Measurements from ENCODE around the gene SCYL1. TPM values are rescaled to one million over a fixed set of nuclear protein-coding genes. Genes with fewer than 3 reads are reported as not detected.

The SCYL1 gene
- total RNA-seq, 2 experiments from 2014 or later = 56.9 to 58.5 TPM

DNA sequence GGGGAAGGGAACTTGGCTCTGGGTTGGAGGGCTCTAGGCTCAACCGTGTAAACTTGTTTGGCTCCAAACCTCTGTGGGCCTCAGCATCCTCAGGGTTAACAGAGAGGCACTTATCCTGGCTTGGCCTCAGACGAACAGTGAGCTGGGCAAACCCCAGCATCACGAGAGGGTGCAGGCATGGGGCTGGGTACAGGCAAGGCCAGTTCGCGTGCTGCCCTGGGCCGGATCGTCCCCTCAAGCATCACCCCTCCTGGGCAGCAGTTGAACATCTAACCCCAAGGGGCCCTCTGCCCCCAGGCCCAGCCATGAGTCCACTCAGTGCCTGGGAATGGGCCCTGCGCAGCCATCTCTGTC, 52.9 kb downstream of the SCYL1 start:
- peak overlapping the region; percentile 88 for H3K4me3 Mint-ChIP-seq
- DNase-seq = no peak
- H3K9me3 Mint-ChIP-seq = no peaks in the 10 kb centered on the region
- CTCF ChIA-PET = interaction anchor here (0.9 to 5.3 kb wide), 4 partner anchors 10 to 37 kb away, joined by 3 to 60 read pairs (median 10); no protein-coding TSS in a partner anchor
- peaks cover 51% of the 10 kb centered on the region for H3K36me3 Mint-ChIP-seq (ENCODE audit: low read depth)
- H3K27ac Mint-ChIP-seq = peak overlapping the region; percentile 59
- H3K4me1 Mint-ChIP-seq = peaks cover 48% of the 10 kb centered on the region
- POLR2A ChIA-PET = interaction anchor here (0.9 to 5.2 kb wide), 12 partner anchors 10 to 154 kb away, joined by 3 to 96 read pairs (median 10); partner anchors contain the start of genes KCNK7, MALAT1, NEAT1 and PCNX3
- no peaks in the 10 kb centered on the region for H3K27me3 Mint-ChIP-seq

- Mint-ChIP-seq H3K27me3 (no peaks in the 10 kb centered on the region), H3K27ac (peak overlapping the region; percentile 77), H3K4me3 (peak overlapping the region; percentile 88), H3K4me1 (peaks cover 50% of the 10 kb centered on the region), H3K9me3 (no peaks in the 10 kb centered on the region), H3K36me3 (ENCODE audit: low read depth) (peaks cover 53% of the 10 kb centered on the region)
- no peak for DNase-seq
- CTCF ChIA-PET = interaction anchor here (1.1 to 5.3 kb wide), 3 partner anchors 9 to 38 kb away, joined by 3 to 60 read pairs (median 18); no protein-coding TSS in a partner anchor
- POLR2A ChIA-PET = interaction anchor here (1.2 to 5.2 kb wide), 5 partner anchors 10 to 79 kb away, joined by 3 to 96 read pairs (median 29); partner anchors contain the start of genes KCNK7, MALAT1 and PCNX3
Measured at GRCh38 chr11:65578134-65578533, 53.3 kb downstream of the SCYL1 start.

- peak overlapping the region; percentile 88 for H3K4me3 Mint-ChIP-seq
Measured at GRCh38 chr11:65578667-65579066, 53.8 kb downstream of the SCYL1 start.

GRCh38 chr11:65579291-65579690, 54.4 kb downstream of the SCYL1 start:
- H3K4me3 Mint-ChIP-seq = no peak overlapping the region
- H3K9me3 Mint-ChIP-seq = no peaks in the 10 kb centered on the region
- no peak for DNase-seq
- peaks cover 56% of the 10 kb centered on the region for H3K36me3 Mint-ChIP-seq (ENCODE audit: low read depth)
- ChIA-PET CTCF (interaction anchor here (5.3 kb wide), 1 partner anchor 8 kb away, joined by 60 read pairs; no protein-coding TSS in a partner anchor), POLR2A (interaction anchor here (3.2 to 5.2 kb wide), 2 partner anchors 9 to 36 kb away, joined by 18 to 96 read pairs; partner anchors contain the start of gene PCNX3)
- H3K27me3 Mint-ChIP-seq = no peaks in the 10 kb centered on the region
- peaks cover 50% of the 10 kb centered on the region for H3K4me1 Mint-ChIP-seq
- H3K27ac Mint-ChIP-seq = peak overlapping the region; percentile 40

More at GRCh38 chr11:65578667-65579066, 53.8 kb downstream of the SCYL1 start:
- H3K27me3 Mint-ChIP-seq = no peaks in the 10 kb centered on the region
- ChIA-PET POLR2A (interaction anchor here (3.2 to 5.2 kb wide), 2 partner anchors 9 to 37 kb away, joined by 18 to 96 read pairs; partner anchors contain the start of gene PCNX3), CTCF (interaction anchor here (5.3 kb wide), 1 partner anchor 9 kb away, joined by 60 read pairs; no protein-coding TSS in a partner anchor)
- DNase-seq = no peak
- peaks cover 53% of the 10 kb centered on the region for H3K36me3 Mint-ChIP-seq (ENCODE audit: low read depth)
- H3K27ac Mint-ChIP-seq = peak overlapping the region; percentile 77
- H3K4me1 Mint-ChIP-seq = peaks cover 49% of the 10 kb centered on the region
- no peaks in the 10 kb centered on the region for H3K9me3 Mint-ChIP-seq

GRCh38 chr11:65580031-65580692, 55.3 kb downstream of the SCYL1 start:
- DNase-seq = no peak
- Mint-ChIP-seq H3K36me3 (ENCODE audit: low read depth) (peaks cover 52% of the 10 kb centered on the region), H3K4me3 (no peak overlapping the region), H3K4me1 (peaks cover 48% of the 10 kb centered on the region), H3K27me3 (no peaks in the 10 kb centered on the region), H3K27ac (no peak overlapping the region), H3K9me3 (no peaks in the 10 kb centered on the region)
- CTCF ChIA-PET = no interaction called here
- POLR2A ChIA-PET = interaction anchor here (2.7 kb wide), 1 partner anchor 15 kb away, joined by 8 read pairs; the partner anchor contains the start of gene KCNK7

- Mint-ChIP-seq H3K4me1 (peaks cover 45% of the 10 kb centered on the region), H3K27me3 (no peaks in the 10 kb centered on the region), H3K36me3 (ENCODE audit: low read depth) (peaks cover 54% of the 10 kb centered on the region), H3K9me3 (no peaks in the 10 kb centered on the region), H3K27ac (peak overlapping the region; percentile 52), H3K4me3 (no peak overlapping the region)
- CTCF ChIA-PET = interaction anchor here (1.2 kb wide), 1 partner anchor 40 kb away, joined by 6 read pairs; no protein-coding TSS in a partner anchor
- no peak for DNase-seq
- POLR2A ChIA-PET = interaction anchor here (1.0 to 2.7 kb wide), 2 partner anchors 13 to 15 kb away, joined by 3 to 8 read pairs; partner anchors contain the start of gene KCNK7
Measured at GRCh38 chr11:65580756-65581155, 55.9 kb downstream of the SCYL1 start.

GRCh38 chr11:65581928-65582327, 57.0 kb downstream of the SCYL1 start:
- Mint-ChIP-seq H3K27ac (no peak overlapping the region), H3K4me3 (no peak overlapping the region), H3K36me3 (ENCODE audit: low read depth) (peaks cover 65% of the 10 kb centered on the region), H3K27me3 (no peaks in the 10 kb centered on the region), H3K4me1 (peaks cover 55% of the 10 kb centered on the region), H3K9me3 (no peaks in the 10 kb centered on the region)
- CTCF ChIA-PET = interaction anchor here (1.2 kb wide), 1 partner anchor 41 kb away, joined by 6 read pairs; no protein-coding TSS in a partner anchor
- POLR2A ChIA-PET = interaction anchor here (0.7 to 2.7 kb wide), 3 partner anchors 9 to 13 kb away, joined by 3 to 8 read pairs (median 3); partner anchors contain the start of genes FAM89B, KCNK7 and ZNRD2
- no peak for DNase-seq

- DNase-seq = no peak
- CTCF ChIA-PET = interaction anchor here (1.2 kb wide), 2 partner anchors 11 to 42 kb away, joined by 5 read pairs; no protein-coding TSS in a partner anchor
- Mint-ChIP-seq H3K9me3 (no peaks in the 10 kb centered on the region), H3K36me3 (ENCODE audit: low read depth) (peaks cover 65% of the 10 kb centered on the region), H3K27me3 (no peaks in the 10 kb centered on the region), H3K4me3 (no peak overlapping the region), H3K4me1 (peaks cover 61% of the 10 kb centered on the region), H3K27ac (peak overlapping the region; percentile 50)
- POLR2A ChIA-PET = interaction anchor here (1.3 to 1.4 kb wide), 3 partner anchors 8 to 18 kb away, joined by 3 to 8 read pairs (median 3); partner anchors contain the start of gene EHBP1L1
Measured at GRCh38 chr11:65583589-65583988, 58.7 kb downstream of the SCYL1 start.

DNA sequence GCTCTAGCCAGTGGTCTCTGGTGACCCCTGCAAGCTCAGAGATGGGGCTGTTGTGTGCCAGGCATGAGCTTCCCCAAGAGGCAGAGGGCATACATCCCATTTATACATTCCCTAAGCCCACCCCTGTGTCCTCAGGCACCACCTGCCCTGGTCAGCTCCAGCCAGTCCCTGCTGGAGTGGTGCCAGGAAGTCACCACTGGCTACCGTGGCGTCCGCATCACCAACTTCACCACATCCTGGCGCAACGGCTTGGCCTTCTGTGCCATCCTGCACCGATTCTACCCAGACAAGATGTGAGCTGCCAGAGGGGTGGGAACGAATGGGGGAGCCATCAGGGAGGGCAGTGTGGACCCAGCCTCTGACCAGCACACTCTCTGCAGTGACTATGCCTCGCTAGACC, 59.2 kb downstream of the SCYL1 start:
- H3K27me3 Mint-ChIP-seq = no peaks in the 10 kb centered on the region
- H3K27ac Mint-ChIP-seq = peak overlapping the region; percentile 50
- H3K9me3 Mint-ChIP-seq = no peaks in the 10 kb centered on the region
- POLR2A ChIA-PET = interaction anchor here (1.3 to 1.4 kb wide), 3 partner anchors 8 to 18 kb away, joined by 3 to 8 read pairs (median 3); partner anchors contain the start of gene EHBP1L1
- CTCF ChIA-PET = interaction anchor here (1.2 kb wide), 2 partner anchors 10 to 43 kb away, joined by 5 read pairs; no protein-coding TSS in a partner anchor
- peaks cover 67% of the 10 kb centered on the region for H3K36me3 Mint-ChIP-seq (ENCODE audit: low read depth)
- H3K4me3 Mint-ChIP-seq = no peak overlapping the region
- DNase-seq = no peak
- H3K4me1 Mint-ChIP-seq = peaks cover 63% of the 10 kb centered on the region

GRCh38 chr11:65584723-65585171, 59.9 kb downstream of the SCYL1 start:
- Mint-ChIP-seq H3K27ac (no peak overlapping the region), H3K36me3 (ENCODE audit: low read depth) (peaks cover 61% of the 10 kb centered on the region), H3K4me3 (no peak overlapping the region), H3K27me3 (no peaks in the 10 kb centered on the region), H3K4me1 (peaks cover 62% of the 10 kb centered on the region), H3K9me3 (no peaks in the 10 kb centered on the region)
- CTCF ChIA-PET = interaction anchor here (1.2 to 5.6 kb wide), 2 partner anchors 8 to 10 kb away, joined by 5 to 60 read pairs; partner anchors contain the start of gene EHBP1L1
- POLR2A ChIA-PET = interaction anchor here (1.3 to 8.9 kb wide), 3 partner anchors 9 to 19 kb away, joined by 3 to 65 read pairs (median 8); partner anchors contain the start of genes EHBP1L1, FAM89B and ZNRD2
- DNase-seq = no peak

DNA sequence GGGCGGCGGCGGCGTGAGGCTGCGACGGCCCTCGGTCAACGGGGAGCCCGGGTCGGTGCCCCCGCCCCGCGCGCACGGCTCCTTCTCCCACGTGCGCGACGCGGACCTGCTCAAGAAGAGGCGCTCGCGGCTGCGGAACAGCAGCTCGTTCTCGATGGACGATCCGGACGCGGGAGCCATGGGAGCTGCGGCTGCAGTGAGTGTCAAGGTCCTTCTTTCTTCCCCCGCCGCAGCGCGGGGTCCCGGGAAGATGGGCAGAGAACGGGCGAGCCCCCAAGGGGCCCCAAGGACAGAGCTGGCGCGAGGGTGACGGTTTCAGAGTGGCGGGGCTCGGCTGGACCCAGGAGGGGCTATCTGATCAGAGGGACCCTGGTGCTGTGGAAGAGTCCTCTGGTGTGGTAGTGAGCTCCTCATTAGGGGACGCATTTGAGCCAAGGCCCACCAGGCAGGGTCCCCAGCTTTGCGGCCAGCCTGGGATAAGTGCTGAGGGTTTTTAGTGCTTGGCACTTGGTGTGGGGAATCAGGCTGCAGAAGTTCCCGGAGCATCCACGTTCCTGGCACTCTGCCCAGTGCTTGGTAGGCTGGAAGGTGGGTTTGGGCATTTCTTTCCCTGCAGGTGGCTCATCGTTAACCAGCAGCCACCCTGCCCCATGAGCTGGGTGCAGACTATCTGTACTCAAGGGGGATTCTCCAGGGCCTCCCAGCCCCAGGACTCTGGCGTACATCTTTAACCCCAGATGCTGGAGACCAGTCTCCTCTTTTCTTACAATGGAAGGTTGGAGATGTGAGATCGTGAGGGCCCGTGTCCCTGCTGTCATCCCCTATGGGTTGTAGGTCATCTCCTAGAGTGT, 60.7 kb downstream of the SCYL1 start:
- Mint-ChIP-seq H3K27me3 (no peaks in the 10 kb centered on the region), H3K4me3 (no peak overlapping the region), H3K27ac (peak overlapping the region; percentile 95), H3K36me3 (ENCODE audit: low read depth) (peaks cover 60% of the 10 kb centered on the region), H3K9me3 (no peaks in the 10 kb centered on the region), H3K4me1 (peaks cover 56% of the 10 kb centered on the region)
- CTCF ChIA-PET = interaction anchor here (5.6 kb wide), 1 partner anchor 8 kb away, joined by 60 read pairs; the partner anchor contains the start of gene EHBP1L1
- POLR2A ChIA-PET = interaction anchor here (1.4 to 8.9 kb wide), 3 partner anchors 9 to 52 kb away, joined by 3 to 96 read pairs (median 65); partner anchors contain the start of genes EHBP1L1, FAM89B, SIPA1 and ZNRD2
- DNase-seq = no peak

GRCh38 chr11:65586247-65586630, 61.4 kb downstream of the SCYL1 start:
- Mint-ChIP-seq H3K4me3 (no peak overlapping the region), H3K27ac (peak overlapping the region; percentile 95), H3K9me3 (no peaks in the 10 kb centered on the region), H3K27me3 (no peaks in the 10 kb centered on the region), H3K36me3 (ENCODE audit: low read depth) (peaks cover 57% of the 10 kb centered on the region), H3K4me1 (peaks cover 56% of the 10 kb centered on the region)
- ChIA-PET CTCF (interaction anchor here (2.1 to 5.6 kb wide), 2 partner anchors 9 to 10 kb away, joined by 7 to 60 read pairs; partner anchors contain the start of genes EHBP1L1 and KCNK7), POLR2A (interaction anchor here (0.9 to 8.9 kb wide), 5 partner anchors 9 to 51 kb away, joined by 3 to 96 read pairs (median 3); partner anchors contain the start of genes EHBP1L1, FAM89B, SIPA1 and ZNRD2)
- DNase-seq = no peak

Data from activated CD4-positive, alpha-beta memory T cell treated with anti-CD3 and anti-CD28 coated beads, Interleukin-2, amount 10 ng/mL, durations not matched to agents 7 days and 5 days (primary cell).